Cardiac fibroblast (primary cell): ENCODE results near the gene IL17RE.
A peak's percentile ranks its signal among the peaks of the same experiment; 100 is the strongest.

Experiments used
- DNase-seq, 2 donors: peaks; one replicate each; pipeline versions ENCODE4 v3.0.0 to v3.0.0-alpha.2; 2010; ENCODE audit warnings: low read depth in 2 of 2
- H3K4me3 ChIP-seq, 2 donors: replicated peaks in 1 of 2; 1 replicate in 1 of 2; 2 replicates in 1 of 2; pipeline ENCODE4 v1.5.1; 2011; ENCODE audit warnings: low read depth in 2 of 2, low read length in 2 of 2, mild to moderate bottlenecking in 2 of 2, moderate library complexity in 1 of 2
- TF ChIP-seq, protein P1 (sequence below): IDR thresholded peaks from one replicate; pipeline ENCODE4 v1.5.1; 2011; ENCODE audit warnings: low read depth, mild to moderate bottlenecking, low read length, inconsistent platforms

The IL17RE gene

GRCh38 chr3:9957214-9957613 is 54.6 kb downstream of the IL17RE start:
- DNase-seq: peak in 1 of 2 donors; percentile 41
- H3K4me3 ChIP-seq: no peak overlapping the region
- TF ChIP-seq, protein P1, sequence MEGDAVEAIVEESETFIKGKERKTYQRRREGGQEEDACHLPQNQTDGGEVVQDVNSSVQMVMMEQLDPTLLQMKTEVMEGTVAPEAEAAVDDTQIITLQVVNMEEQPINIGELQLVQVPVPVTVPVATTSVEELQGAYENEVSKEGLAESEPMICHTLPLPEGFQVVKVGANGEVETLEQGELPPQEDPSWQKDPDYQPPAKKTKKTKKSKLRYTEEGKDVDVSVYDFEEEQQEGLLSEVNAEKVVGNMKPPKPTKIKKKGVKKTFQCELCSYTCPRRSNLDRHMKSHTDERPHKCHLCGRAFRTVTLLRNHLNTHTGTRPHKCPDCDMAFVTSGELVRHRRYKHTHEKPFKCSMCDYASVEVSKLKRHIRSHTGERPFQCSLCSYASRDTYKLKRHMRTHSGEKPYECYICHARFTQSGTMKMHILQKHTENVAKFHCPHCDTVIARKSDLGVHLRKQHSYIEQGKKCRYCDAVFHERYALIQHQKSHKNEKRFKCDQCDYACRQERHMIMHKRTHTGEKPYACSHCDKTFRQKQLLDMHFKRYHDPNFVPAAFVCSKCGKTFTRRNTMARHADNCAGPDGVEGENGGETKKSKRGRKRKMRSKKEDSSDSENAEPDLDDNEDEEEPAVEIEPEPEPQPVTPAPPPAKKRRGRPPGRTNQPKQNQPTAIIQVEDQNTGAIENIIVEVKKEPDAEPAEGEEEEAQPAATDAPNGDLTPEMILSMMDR: no peak

- TF ChIP-seq, protein P1: no peak
- no peak overlapping the region for H3K4me3 ChIP-seq
- DNase-seq: no peak
Measured at GRCh38 chr3:9965200-9965875, 62.7 kb downstream of the IL17RE start.
